DMS114 treated with DMSO at 0.1 percent for 48 hours (cell line): Measurements from ENCODE around the gene GAL3ST2.
"Not testable (repeated sequence)": the region's sequence is repeated elsewhere in the genome, so short reads cannot be mapped to it uniquely, and the experiment has no call there.

Experiments
- DNase-seq: peaks from one replicate; lab custom pipeline; 2025; ENCODE audit not compliant: unreplicated experiment; lab: John Stamatoyannopoulos, UW

GAL3ST2 gene

DNA sequence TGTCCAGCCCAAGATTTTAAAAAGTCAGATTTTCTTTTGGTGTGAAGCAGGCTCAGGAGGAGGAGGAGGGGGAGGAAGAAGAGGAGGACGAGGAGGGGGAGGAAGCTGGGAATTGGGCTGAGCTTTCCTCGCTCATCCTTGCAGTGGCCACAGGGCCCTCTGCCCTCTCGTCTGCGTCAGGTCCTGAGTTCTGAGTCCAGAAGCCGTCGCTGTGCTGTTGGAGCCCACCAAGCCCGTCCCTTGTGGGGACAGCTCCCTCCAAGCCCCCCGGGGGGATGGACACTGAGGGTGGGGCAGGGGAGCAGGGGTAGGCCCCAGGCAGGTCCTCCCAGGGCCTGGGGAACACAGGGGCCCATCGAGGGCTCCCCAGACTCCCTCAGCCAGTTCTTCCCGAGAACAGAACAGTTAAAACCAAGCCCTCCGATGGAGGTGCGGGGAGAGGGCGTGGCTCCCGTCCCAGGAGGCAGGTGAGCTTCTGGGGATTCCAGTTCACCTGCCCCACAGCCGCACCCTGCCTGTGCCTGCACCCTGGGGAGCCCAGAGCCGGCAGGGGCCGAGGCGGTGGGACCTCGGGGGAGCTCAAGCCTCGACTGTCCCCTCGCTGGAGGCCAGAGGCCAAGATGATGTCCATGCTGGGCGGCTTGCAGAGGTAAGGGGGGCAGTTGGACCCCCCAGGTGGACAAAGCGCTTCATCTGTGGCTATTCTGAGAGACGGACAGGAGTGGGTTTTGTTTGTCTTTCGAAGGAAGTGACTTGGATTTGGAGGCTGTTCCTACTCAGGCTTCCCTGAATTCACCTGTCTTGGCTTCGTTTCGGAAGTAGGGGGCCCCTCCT, at the start of gene GAL3ST2:
GAL3ST2 (plus strand) TSS at position 487 of the 834 bp plus-strand sequence; CDS start at position 621, 134 bp downstream.
- no peak for DNase-seq

- no peak for DNase-seq
Measured at GRCh38 chr2:241728000-241728399, 48.6 kb upstream of the GAL3ST2 start.

DNA sequence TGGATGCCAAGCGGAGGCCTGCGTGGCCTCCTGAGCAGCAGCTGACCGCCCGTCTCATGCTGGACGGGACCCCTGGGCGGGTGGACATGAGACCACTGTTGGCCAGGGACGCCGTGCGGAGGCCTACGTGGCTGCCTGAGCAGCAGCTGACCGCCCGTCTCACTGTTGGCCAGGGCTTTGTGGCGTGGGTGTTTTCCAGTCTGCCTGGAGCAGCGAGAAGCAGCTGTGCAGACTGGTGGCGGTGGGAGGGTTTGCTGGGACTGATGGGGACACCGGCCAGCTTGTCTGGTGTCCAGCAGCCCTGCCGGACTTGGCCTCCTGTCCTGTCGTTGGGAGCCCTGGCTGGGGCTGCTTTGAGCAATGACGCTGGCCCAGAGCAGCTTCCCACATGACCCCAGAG, 48.0 kb upstream of the GAL3ST2 start:
- DNase-seq: no peak

DNA sequence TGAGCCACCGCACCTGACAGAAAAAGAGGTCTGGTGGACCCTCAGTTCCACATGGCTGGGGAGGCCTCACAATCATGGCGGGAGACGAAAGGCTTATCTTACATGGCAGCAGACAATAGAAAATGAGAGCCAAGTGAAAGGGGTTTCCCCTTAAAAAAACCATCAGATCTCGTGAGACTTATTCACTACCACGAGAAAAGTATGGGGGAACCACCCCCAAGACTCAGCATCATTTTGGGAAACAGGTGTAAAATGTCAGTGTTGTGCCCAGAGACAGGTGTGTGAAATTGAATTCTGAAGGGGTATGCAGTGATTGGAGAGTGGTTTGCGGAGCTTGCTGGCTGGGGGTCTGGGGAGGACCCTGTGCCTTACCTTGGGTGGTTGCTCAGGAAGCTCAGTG, 46.8 kb upstream of the GAL3ST2 start:
- no peak for DNase-seq

DNA sequence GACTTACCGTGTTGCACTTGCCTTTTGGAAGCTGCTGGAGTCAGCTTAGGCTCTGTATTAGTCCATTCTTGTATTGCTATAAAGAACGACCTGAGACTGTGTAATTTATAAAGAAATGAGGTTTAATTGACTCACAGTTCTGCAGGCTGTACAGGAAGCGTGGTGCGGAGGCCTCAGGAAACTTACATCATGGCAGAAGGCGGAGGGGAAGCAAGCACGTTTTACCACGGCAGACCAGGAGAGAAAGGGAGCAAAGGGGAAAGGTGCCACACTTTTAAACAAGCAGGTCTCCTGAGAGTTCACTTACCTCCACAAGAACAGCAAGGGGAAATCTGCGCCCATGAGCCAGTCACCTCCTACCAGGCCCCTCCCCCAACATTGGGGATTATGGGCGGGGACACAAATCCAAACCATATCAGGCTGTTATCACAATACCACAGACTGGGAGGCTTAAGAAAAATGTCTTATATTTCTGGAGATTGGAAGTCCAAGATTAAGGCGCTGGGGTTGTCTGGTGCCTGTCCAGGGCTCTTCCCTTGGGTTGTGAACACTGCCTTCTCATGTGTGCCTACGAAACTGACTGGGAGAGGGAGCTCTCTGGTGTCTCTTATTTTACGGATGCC, 45.8 kb upstream of the GAL3ST2 start:
- DNase-seq: no peak

GRCh38 chr2:241732513-241733186, 44.0 kb upstream of the GAL3ST2 start:
- not testable (repeated sequence) for DNase-seq

DNA sequence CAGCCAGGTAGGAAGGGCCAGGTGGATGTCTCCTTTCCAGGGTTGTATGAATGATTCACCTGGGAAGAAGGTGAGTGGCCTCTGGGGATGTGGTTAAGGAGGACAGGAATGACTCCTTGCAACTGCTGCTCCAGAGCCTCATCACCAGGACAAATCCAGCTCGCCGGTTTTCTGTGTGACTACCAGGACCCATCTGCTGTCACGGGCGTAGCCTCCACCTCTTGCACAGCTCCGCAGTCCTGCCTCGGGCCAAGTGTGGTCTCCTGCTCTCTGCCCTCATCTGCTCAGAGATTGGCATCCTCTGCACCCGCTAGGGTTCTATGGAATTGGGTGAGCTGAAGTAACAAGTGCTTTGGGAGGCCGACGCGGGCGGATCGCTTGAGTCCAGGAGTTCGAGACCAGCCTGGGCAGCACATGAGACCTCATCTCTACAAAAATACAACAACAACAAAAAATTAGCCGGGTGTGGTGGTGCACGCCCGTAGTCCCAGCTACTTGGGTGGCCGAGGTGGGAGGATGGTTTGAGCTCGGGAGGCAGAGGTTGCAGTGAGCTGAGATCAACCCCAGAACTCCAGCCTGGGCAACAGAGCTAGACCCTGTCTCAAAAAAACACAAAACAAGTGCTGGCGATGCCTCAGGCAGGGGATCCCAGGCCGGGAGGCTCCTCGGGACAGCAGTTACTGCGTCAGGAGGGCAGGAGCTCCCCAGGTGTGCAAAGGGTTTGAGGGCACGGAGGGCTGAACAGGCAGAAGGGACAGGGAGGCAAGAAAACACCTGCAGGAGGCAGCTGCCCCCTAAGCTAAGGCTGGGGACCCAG, 43.0 kb upstream of the GAL3ST2 start:
- no peak for DNase-seq

DNA sequence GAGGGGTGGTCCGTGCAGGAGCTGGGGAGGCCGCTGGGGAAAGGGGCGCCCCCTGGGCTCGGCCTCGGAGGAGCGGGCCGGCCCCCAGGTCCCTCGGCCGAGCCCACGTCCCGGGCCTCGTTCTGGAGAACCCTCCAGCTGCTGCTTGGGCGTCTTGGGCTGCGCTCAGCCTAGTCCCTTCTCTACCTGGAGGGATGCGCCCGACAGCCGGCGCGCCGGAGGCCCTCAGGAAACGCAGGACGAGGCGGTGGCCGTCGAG, 42.5 kb upstream of the GAL3ST2 start:
- no peak for DNase-seq

DNA sequence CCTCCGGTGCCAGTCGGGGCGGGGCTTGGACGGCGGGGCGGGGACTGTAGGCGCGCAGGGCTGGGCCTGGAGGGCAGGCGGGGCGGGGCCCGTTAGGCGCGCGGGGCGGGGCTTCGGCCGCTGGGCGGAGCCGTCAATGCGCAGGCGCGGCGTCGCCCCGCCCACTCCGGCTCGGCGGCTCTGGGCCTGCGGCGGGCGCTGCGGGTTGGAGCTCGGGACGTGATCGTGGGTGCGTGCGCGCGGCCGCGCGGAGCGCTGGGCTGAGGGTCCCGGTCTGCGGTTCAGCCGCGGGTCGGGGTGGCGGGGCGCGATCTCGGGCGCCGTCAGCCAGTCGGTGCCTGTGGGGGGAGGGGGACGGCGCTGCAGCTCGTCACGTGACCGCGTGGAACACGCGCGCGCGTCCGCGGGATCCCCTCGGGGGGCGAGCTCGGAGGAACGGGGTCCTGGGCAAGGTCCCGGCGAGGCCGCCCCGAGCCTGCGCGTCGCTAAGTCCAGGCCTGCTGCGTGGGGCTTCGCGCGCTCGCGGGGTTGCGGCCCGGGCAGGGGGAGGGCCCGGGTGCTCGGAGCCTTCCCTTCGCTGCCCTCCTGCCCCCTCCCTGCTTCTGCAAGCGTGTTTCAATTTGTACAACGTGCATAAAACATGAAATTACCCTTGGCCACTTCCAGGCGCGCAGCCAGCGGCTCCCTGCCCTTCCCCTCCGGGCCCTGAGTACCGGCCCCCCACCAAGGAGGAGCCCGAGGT, 42.0 kb upstream of the GAL3ST2 start, which contains the start of gene D2HGDH:
D2HGDH (plus strand) TSS at position 164 of the 742 bp plus-strand sequence. CDS start 595 bp downstream, outside the sequence.
- peak; percentile 51 for DNase-seq

DNA sequence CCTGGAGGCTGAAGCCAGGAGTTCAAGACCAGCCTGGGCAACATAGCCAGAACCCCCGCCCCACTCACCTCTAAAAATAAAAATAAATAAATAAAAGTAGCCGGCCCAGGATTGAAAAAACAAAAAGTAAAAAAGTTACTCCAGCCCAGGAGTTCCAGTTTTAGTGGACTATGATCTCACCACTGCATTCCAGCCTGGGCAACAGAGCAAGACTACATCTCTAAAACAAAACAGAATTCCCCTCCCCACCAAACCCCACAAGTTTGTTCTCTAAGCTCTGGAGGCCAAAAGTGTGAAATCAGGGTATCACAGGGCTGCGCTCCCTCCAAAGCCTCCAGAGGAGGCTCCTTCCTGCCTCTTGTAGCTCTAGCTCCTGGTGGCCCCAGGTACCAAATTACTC, 40.5 kb upstream of the GAL3ST2 start:
- DNase-seq: no peak

DNA sequence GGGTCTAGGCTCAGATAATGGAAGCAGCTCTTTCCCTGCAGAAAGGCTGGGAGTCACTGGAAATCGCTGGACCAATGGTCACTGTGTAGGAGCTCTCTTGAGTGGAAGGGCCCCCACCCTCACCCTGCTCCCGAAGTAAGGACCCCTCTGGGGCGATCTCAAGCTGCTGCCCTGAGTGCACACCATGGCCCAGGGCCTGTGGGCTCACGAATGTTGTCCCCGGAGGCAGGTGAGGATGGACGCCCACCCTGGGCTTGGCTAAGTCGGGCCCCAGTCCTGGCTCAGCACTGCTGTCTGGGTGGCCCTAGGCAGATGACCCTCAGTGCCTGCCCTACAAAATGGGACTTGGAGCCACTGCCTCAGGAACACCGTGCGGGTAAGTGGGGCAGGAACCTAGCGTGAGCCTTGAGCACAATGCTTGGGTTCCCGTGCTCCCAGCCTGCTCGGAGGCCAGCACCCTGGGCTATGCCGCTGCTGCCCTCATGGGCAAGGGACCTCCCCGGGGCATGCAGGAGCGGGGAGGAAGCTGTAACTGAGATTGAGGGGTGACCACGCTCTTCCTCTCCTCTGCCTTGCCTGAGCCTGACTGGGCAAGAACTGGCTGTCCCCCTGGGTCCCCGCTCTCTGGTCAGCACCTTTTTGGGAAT, 38.5 kb upstream of the GAL3ST2 start:
- no peak for DNase-seq

- no peak for DNase-seq
Measured at GRCh38 chr2:241739177-241739576, 37.4 kb upstream of the GAL3ST2 start.

DNA sequence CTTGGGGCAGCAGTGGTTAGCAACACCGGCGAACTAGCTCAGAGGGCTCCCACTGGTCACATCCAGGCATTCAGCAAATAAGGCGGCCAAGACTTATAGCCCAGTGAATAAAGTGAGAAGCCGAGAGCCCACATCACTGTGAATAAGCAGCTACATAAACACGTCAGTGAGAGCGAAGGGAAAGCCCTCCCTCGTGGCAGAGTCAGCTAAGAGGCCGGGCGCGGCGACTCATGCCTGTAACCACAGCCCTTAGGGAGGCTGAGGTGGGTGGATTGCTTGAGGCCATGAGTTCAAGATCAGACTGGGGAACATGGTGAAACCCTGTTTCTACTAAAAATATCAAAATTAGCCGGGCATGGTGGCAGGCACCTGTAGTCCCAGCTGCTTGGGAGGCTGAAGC, 37.0 kb upstream of the GAL3ST2 start:
- DNase-seq: no peak

- DNase-seq: no peak
Measured at GRCh38 chr2:241741016-241741415, 35.6 kb upstream of the GAL3ST2 start.

DNA sequence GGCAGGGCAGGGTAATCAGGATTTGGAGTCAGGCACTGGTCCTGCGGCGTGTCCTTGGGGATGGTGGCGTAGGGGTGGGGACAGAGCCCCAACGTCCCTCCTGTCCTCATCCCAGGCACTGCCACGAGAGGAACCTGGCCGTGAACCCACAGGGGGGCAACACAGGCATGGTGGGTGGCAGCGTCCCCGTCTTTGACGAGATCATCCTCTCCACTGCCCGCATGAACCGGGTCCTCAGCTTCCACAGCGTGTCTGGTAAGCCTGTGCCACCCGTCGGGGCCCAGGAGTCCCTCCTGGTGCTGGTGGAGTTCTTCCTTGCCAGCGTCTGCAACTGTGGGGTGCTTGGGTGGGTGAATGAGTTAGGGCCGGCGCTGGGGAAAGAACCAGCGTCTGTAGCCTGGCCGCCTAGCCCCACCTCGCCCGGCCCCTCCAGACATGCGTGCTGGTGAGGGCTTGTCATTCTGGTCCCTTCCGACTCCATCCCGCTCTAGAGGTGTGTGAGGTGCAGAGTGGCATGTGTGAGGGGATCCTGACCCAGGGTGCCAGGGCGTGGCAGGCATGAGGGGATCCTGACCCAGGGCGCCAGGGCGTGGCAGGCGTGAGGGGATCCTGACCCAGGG, 34.2 kb upstream of the GAL3ST2 start:
- no peak for DNase-seq

DNA sequence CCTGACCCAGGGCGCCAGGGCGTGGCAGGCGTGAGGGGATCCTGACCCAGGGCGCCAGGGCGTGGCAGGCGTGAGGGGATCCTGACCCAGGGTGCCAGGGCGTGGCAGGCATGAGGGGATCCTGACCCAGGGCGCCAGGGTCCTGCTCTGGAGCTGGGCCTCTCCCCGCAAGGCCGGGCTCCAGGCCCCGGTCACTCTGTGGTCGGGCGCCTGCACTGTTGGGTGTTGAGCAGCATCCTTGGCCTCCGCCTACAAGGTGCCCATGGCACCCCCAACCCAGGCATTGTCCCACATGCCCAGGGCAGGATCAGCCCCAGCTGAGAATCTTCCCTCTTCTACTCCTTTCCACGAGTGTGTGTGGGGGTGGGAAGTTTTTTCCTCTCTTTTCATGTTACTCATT, 33.6 kb upstream of the GAL3ST2 start:
- DNase-seq: not testable (repeated sequence)

- DNase-seq: no peak
Measured at GRCh38 chr2:241743620-241744019, 33.0 kb upstream of the GAL3ST2 start.

DNA sequence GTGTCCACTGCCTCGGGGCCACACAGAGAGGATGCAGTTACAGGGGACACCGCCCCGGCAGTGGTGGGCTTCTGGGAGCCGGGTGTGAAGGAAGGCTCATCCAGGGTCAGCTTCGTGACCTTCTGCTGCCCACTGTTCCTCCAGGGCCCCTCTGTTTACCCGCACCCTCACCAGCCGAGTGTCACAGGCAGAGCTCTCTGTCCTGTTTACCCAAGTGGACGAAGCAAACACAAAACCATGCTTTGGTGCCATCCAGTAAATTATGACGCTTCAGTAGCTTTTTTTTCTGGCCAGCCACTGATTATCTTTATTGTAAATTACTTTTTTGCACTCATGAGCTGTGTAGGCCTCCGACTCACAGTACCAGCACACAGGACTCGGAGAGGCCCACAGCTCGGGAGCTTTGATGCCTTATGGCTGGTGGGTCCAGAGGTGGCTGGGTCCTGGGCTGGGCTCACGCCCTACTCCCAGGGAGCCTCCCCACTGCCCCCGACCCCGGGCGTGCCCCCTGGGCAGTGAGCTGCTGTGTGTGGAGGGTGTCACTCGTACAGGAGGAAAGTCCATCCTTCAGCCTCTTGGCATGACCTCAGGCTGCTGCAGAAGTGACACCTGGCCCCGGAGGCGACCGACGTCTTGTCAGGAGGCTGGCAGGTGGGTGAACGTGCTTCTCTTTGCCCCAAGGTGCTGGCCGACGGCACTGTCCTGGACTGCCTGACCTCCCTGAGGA, 32.4 kb upstream of the GAL3ST2 start:
- no peak for DNase-seq

- DNase-seq: no peak
Measured at GRCh38 chr2:241745276-241745675, 31.3 kb upstream of the GAL3ST2 start.
